Measurements from ENCODE around the gene LAMP1.
"Not testable (repeated sequence)": the region's sequence is repeated elsewhere in the genome, so short reads cannot be mapped to it uniquely, and the experiment has no call there.

LAMP1 gene

GRCh38 chr13:113323869-113324268, 26.8 kb downstream of the LAMP1 start:
- intact Hi-C loops (cut with DNase I) = no loop called here
- peak in 1 of 10 donors; percentile 12 for DNase-seq

DNA sequence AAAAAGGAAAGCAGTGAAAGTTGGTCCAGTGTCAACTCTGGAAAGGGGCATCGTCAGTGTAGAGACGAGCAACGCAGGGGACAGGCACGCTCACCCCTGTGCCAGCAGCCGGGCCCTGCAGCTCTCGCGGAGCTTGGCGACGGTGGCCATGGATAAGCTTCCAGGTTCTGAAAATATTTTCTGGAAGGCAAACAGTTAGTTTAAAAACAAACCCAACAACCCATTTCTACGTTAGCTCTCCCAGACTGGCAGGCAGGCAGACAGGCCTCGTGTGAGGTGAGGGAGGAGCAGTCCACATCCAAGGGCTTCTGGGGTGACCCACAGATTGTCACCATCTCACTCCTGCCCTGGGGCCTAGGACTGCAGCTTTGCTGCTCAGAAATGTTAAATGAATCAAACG, 27.4 kb downstream of the LAMP1 start:
- intact Hi-C loops (cut with DNase I) = no loop called here
- peak in 2 of 10 donors; percentile 7 to 71 for DNase-seq

GRCh38 chr13:113325779-113326178, 28.7 kb downstream of the LAMP1 start:
- intact Hi-C loops (cut with DNase I) = no loop called here
- peak in 1 of 10 donors; percentile 83 for DNase-seq

GRCh38 chr13:113327391-113327765, 30.3 kb downstream of the LAMP1 start:
- peak in 1 of 10 donors; percentile 53 for DNase-seq
- intact Hi-C loops (cut with DNase I) = no loop called here

- DNase-seq = peak in 2 of 10 donors; percentile 58 to 79
- intact Hi-C loops (cut with DNase I) = no loop called here
Observed at GRCh38 chr13:113327766-113328471, 30.9 kb downstream of the LAMP1 start.

GRCh38 chr13:113328851-113329250, 31.8 kb downstream of the LAMP1 start:
- intact Hi-C loops (cut with DNase I) = no loop called here
- DNase-seq = peak in 1 of 10 donors; percentile 29

DNA sequence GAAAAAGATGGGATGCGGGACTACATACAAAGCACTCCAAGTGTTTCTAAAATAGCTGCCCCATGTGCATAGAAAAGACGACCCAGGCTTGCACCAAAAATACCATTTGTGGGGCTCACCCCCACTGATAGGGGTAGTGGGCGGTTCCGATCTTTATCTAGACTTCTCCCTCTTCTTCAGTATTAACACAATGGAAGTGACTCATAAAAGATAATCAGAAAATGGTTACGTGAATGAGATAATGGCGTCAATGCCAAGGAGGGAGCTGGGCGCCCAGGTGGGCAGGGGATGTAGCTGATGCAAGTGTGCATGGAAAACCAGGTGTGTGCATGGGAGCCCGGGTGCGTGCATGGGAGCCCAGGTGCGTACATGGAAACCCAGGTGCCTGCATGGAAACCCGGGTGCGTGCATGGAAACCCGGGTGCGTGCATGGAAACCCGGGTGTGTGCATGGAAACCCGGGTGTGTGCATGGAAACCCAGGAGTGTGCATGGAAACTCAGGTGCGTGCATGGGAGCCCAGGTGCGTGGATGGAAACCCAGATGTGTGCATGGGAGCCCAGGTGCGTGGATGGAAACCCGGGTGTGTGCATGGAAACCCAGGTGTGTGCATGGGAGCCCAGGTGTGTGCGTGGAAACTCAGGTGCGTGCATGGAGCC, 32.7 kb downstream of the LAMP1 start:
- peak in 1 of 10 donors; percentile 53 for DNase-seq
- intact Hi-C loops (cut with DNase I) = no loop called here

DNA sequence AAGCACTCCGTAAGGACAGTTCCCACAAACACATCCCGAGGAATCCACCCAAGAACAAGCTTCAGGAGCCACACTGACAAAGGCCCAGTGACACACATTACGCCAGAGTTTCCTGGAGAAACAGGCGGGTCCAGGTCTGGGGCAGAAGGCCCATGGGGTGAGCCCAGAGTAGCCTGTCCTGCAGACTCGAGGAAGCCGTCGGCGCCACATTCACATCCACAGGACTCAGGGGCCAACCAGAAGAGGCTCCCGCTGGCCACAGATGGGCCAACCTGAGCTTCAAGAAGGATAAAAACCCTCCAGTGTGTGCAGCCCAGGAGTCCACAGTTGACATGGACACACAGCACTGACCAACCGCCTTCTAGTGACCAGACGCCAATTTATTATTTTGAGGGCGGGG, 35.6 kb downstream of the LAMP1 start:
- DNase-seq = peak in 1 of 10 donors; percentile 71
- intact Hi-C loops (cut with DNase I) = no loop called here

DNA sequence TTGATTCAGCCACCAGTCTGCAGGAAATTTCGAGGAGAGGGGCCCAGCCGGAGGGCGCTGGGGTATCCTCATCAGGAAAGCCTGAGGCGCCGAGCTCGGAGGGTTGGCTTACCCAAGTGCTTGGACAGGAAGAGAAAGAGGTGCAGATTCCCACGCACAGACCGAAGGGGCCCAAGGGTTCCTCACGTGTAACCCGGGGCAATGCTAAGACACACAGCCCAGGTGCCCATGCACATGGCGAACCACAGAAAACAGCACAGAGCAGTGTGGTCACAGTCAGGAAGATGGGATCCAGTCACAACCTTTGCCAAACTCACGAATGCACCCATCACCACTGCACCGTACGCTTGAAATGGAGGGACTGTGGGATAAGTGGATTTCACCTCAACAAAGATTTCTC, 36.0 kb downstream of the LAMP1 start:
- peak in 1 of 10 donors; percentile 58 for DNase-seq
- intact Hi-C loops (cut with DNase I) = no loop called here

DNA sequence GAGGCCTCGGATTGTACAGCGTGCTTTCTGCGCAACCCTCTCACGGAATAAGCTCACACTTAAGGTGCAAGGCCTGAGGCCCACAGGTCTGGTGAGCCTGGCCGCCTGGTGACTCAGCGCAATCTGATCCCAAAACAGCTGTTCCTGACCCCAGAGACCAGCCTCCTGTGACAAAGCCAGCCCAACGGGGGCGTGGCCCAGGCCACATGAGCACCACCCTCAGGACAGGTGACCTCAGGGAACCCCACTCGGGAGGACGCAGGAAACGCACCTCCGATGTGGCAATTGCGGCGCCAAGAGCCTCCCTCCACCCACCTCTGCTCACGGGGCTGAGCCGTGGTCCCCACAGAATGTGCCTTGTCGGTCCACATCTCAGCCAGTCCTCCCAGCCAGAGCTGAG, 40.5 kb downstream of the LAMP1 start:
- peak in 2 of 10 donors; percentile 39 to 74 for DNase-seq
- intact Hi-C loops (cut with DNase I) = no loop called here

GRCh38 chr13:113337976-113338375, 40.9 kb downstream of the LAMP1 start:
- intact Hi-C loops (cut with DNase I) = no loop called here
- DNase-seq = peak in 1 of 10 donors; percentile 70

DNA sequence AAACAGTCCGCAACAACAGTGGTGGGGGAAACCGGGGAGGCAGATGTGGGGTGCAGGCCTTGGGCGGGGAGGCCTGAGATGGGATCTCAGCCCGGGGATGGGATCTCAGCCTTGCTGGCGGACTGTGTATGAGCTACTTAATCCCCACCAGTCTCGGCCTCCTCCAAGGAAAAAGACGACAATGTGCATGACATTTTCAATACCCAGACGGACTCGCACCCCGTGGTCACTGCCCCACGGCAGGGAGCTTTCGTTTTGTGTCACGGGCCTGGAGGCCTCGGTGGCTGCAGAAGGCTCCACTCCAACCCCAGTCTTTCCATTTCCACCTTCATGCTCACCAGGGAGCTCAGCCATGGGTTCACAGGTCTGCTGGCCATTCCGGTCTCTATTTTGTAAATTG, 41.4 kb downstream of the LAMP1 start:
- peak in 2 of 10 donors; percentile 24 to 39 for DNase-seq
- intact Hi-C loops (cut with DNase I) = no loop called here

GRCh38 chr13:113342820-113343691, 46.0 kb downstream of the LAMP1 start:
- intact Hi-C loops (cut with DNase I) = no loop called here

DNA sequence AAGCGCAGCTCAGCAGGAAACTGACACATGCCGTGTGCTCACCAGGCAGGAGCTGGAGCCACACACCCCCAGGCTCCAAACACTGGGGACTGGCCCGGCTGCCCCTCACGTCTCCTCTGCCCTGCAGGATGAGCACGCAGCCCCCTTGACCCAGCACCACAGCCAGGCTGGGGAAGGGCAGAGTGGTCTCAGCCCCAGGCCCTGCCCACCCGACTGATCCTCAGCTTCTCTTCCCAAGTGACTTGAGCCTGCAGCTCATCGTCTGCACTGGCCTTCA, 46.6 kb downstream of the LAMP1 start:
- DNase-seq = peak in 2 of 10 donors; percentile 28 to 54
- intact Hi-C loops (cut with DNase I) = no loop called here

More at GRCh38 chr13:113342820-113343691, 46.0 kb downstream of the LAMP1 start:
- peak in 2 of 10 donors; percentile 59 to 67 for DNase-seq

GRCh38 chr13:113345486-113345885, 48.4 kb downstream of the LAMP1 start:
- peak in 2 of 10 donors; percentile 19 to 64 for DNase-seq
- intact Hi-C loops (cut with DNase I) = no loop called here

DNA sequence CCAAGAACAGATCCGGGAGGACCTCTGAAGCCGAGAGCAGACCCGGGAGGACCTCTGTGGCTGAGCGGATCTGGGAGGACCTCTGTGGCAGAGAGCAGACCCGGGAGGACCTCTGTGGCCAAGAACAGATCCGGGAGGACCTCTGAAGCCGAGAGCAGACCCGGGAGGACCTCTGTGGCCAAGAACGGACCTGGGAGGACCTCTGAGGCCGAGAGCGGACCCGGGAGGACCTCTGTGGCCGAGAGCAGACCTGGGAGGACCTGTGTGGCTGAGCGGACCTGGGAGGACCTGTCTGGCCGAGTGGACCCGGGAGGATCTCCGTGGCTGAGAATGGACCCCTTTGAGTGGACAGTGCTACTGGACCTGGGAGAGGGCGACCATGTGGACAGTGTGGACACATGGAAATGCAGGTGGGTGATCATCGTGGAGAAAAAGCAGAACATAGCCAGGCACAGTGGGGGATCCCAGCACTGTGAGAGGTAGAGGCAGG, 50.7 kb downstream of the LAMP1 start:
- peak in 3 of 10 donors; percentile 35 to 72 (median 53) for DNase-seq
- intact Hi-C loops (cut with DNase I) = not testable (repeated sequence)

DNA sequence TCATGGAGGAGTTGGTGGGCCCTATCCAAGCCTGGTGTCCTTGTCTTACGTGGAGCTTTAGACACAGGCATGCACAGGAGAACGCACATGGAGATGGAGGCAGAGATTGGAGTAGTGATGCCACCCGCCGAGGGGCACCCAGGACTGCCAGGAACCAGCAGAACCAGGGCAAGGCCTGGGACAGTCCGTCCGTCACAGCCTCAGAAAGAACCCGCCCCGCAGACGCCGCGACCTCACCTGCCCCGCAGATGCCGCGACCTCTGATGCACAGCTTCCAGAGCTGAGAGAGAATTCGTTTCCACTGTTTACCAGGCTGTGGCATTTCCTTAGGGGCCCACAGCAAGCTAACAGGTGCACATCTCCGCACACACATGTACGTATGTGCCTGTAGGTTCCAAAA, 51.6 kb downstream of the LAMP1 start:
- intact Hi-C loops (cut with DNase I) = no loop called here
- DNase-seq = peak in 2 of 10 donors; percentile 53 to 75

GRCh38 chr13:113349050-113349449, 52.0 kb downstream of the LAMP1 start:
- peak in 1 of 10 donors; percentile 33 for DNase-seq
- intact Hi-C loops (cut with DNase I) = no loop called here

DNA sequence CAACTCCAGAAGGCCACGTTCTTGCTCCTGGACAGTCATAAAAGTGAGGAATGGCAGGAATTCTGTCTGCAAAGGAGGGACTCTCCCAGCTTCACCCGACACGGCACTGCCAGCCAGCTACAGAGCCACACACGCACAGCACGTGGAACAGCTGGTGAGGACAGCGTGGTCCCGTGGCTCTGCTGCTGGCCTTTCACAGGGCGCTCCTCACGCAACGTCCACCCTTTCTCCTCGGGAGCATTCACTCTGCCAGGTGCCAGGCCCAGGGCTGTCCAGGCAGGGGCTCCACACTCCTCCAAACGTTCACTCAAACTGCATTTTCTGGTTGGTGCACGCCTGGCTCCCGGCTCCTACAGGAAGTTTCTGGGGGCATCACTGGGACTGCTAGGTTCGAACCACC, 52.5 kb downstream of the LAMP1 start:
- intact Hi-C loops (cut with DNase I) = no loop called here
- peak in 2 of 10 donors; percentile 46 to 64 for DNase-seq

DNA sequence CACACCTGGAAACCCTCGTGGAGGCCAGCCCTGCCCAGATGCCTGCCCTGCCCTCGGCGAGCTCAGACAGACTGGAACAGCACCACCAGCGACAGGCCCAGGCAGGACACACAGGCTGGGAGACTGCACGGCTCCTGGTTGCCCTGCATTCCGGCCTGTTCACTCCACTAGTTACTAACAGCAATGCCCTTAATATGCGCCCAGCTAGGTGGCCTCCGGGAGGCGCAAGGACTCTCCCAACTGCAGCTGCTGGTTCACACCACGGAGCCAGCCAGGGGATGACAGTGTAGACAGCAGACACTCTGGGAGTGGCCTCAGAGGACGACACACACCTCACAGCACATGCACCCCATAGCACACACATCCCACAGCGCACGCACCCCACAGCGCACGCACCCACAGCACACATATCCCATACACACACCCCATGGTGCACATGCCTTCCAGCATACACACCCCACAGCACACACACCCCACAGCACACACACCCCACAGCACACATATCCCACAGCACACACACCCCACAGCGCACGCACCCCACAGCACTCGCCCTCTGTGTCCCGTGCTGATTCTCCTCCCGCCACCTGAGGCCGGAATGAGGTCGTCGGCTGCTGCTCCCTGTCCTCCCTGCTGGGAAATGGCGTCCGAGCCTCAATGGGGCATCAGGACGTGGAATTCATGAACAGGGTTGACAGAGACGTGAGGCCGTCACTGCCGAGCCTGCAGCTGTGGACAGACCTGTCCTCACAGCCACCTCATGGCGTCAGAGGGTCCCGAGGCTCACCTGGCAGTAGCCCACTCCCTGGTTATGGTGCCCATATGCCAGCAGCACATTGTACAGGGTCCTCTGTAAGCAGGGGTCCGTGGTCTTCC, 53.3 kb downstream of the LAMP1 start:
- intact Hi-C loops (cut with DNase I) = no loop called here
- peak in 2 of 10 donors; percentile 27 to 68 for DNase-seq

Measured in posterior cingulate gyrus (tissue), 11 donors.